Upper lobe of left lung (tissue), 4 donors: ENCODE data around the gene LRRC18.

Experiments
- EP300 ChIP-seq, 4 donors: sonication (generic); formaldehyde crosslinking; IDR thresholded peaks; one replicate each; pipeline ENCODE4 v1.5.1; 2017; ENCODE audit warnings: antibody characterized with exemption in 4 of 4, control low read depth in 2 of 4
- POLR2A ChIP-seq, 4 donors: fragments of 450-650 bp; IDR thresholded peaks; one replicate each; pipeline ENCODE4 v1.5.1; 2016 to 2017; ENCODE audit warnings: antibody characterized with exemption in 4 of 4, mild to moderate bottlenecking in 2 of 4
- POLR2AphosphoS5 ChIP-seq, 2 donors: sonication (generic); formaldehyde crosslinking; IDR thresholded peaks; one replicate each; pipeline ENCODE4 v1.5.1; 2017; ENCODE audit warnings: antibody characterized with exemption in 2 of 2
- TF ChIP-seq, protein P1 (sequence below), 6 experiments: fragments of 450-650 bp in 4 of 6; fragments of 200-600 bp in 2 of 6; sonication (generic) in 2 of 6; IDR thresholded peaks; one replicate each; pipeline ENCODE4 v1.5.1; 2016 to 2019; ENCODE audit warnings: antibody characterized with exemption in 6 of 6

DNA sequence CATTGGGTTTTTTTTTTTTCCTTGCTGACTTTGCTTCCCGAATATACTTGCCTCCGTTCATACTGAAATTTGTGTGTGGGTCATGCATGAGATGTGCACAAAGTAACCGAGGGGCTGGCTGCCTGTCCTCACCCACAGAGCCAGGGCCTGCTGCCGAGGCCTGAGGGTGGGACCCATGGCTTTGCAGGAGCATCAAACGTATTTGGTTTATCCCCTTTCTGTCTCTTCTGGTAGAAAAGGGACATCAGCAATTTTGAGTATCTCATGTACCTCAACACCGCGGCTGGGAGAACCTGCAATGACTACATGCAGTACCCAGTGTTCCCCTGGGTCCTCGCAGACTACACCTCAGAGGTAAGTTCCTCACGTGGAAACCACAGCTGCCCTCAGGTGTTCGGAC is 3.5 kb upstream of the LRRC18 start:
- TF ChIP-seq, protein P1, sequence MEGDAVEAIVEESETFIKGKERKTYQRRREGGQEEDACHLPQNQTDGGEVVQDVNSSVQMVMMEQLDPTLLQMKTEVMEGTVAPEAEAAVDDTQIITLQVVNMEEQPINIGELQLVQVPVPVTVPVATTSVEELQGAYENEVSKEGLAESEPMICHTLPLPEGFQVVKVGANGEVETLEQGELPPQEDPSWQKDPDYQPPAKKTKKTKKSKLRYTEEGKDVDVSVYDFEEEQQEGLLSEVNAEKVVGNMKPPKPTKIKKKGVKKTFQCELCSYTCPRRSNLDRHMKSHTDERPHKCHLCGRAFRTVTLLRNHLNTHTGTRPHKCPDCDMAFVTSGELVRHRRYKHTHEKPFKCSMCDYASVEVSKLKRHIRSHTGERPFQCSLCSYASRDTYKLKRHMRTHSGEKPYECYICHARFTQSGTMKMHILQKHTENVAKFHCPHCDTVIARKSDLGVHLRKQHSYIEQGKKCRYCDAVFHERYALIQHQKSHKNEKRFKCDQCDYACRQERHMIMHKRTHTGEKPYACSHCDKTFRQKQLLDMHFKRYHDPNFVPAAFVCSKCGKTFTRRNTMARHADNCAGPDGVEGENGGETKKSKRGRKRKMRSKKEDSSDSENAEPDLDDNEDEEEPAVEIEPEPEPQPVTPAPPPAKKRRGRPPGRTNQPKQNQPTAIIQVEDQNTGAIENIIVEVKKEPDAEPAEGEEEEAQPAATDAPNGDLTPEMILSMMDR (IDR thresholded peaks at IDR 0.05) = no peak
- TF ChIP-seq POLR2A (IDR thresholded peaks at IDR 0.05) (no peak), POLR2AphosphoS5 (IDR thresholded peaks at IDR 0.05) (no peak), EP300 (IDR thresholded peaks at IDR 0.05) (no peak)
